DMS79 treated with DMSO at 0.1 percent for 48 hours (cell line): ENCODE measurements around the gene GPR3.

ENCODE experiments used
- DNase-seq: peaks from one replicate; lab custom pipeline; 2025; lab: John Stamatoyannopoulos, UW

GPR3 gene, protein sequence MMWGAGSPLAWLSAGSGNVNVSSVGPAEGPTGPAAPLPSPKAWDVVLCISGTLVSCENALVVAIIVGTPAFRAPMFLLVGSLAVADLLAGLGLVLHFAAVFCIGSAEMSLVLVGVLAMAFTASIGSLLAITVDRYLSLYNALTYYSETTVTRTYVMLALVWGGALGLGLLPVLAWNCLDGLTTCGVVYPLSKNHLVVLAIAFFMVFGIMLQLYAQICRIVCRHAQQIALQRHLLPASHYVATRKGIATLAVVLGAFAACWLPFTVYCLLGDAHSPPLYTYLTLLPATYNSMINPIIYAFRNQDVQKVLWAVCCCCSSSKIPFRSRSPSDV

DNA sequence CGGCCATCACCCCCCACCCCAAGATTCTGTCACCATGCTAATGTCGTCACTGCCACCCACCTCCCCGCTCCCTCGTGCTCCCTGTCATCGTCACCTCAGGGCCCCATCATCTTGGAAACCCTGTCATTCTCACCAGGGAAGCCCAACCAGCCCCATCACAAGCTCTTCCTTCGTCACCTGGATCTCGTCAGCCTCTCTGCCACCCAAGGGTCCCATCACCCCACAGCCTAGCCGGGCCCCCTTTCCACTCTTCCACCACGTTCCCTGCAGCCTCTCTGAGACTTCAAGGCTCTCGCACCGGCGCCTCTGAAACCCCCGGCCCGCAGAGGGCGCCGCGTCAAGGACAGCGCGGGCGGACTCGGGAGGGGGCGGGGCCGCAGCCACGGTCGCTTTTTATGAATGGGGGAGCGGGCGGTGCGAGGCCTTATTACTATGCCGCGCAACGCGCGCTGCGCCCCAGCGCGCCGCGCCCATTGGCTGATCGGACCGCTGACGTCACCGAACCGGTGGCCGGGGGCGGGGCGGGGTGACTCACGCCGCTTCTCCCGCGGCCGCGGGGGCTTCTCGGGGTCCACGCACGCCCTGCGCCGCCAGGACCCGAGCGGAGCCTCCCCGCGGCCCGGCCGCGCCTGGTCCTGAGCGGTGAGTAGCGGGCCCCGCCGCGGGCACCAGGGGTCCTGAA lies at the start of gene GPR3:
TSS of gene GPR3 (plus strand) at position 527 of the 682 bp plus-strand sequence. CDS start 1,177 bp downstream, outside the sequence.
- DNase-seq: peak; percentile 91

DNA sequence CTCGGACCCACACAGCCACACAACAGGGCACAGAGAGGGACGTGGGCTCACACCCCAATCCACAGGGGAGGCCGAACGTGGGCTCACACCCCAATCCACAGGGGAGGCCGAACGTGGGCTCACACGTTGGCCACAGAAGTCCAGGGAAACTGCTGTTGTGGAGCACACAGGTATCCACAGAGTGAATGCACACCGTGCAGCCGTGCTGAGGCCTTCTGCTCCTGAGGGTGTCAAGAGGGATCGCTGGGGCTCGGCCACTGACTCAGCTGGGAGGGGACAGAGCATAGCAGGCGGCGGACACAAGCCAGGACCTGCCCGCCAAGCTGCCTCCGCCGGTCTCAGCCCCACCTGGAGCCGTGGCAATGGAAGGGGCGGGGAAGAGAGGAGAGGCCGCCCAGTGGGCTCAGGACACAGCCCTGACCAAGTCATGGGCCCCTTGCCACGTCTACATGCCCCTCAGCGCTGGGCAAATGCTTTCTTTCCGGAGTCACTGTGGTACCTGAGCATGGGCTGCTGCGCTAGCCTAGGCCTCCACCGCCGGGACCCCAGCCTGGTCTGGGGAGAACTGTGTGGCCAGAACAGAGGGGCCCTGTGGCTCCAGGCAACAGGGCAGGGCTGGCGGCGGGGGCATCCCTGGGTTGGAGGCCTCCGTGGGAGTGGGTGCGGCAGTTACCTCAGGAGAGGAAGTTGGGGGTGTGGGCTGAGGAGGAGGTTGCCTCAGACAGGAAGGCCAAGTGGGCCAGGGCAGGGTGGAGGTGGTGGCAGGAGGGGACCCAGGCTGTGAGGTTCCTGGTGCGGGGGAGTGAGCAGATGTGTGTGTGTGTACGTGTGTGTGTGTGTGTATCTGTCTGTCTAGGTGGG lies 49.4 kb upstream of the GPR3 start:
- peak; percentile 90 for DNase-seq

DNA sequence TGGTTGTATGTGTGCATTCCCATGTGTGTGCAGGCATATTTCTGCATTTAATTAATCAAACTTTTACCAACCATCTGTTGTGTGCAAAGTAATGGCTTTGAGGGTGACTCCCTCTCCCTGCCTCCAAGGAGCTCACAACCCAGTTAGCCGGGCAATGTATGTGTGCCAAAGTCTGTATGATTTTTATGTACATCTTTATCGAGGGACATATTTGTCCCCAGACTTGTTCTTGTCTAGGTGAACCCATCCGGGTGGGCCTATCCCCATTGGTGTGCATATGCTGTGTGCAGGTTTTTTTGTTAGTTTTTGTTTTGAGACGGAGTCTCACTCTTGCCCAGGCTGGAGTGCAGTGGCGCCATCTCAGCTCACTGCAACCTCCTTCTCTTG lies 48.8 kb upstream of the GPR3 start:
- DNase-seq: peak; percentile 70

DNA sequence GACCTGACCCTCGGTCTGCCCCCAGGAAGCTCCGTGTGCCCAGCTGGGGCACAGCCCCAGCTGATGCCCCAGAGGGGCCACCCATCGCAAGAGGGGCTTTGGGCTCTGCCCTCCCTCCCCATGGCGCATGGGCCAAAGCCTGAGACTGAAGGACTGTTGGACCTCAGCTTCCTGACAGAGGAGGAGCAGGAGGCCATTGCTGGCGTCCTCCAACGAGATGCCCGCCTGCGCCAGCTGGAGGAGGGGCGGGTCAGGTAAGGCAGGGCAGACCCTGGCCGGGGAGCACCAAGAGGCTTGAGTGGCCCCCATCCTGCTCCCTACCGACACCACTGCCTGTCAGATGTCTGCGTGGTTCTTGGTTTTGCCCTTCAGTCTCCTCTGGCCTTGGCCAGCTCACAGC lies 47.1 kb upstream of the GPR3 start:
- no peak for DNase-seq

DNA sequence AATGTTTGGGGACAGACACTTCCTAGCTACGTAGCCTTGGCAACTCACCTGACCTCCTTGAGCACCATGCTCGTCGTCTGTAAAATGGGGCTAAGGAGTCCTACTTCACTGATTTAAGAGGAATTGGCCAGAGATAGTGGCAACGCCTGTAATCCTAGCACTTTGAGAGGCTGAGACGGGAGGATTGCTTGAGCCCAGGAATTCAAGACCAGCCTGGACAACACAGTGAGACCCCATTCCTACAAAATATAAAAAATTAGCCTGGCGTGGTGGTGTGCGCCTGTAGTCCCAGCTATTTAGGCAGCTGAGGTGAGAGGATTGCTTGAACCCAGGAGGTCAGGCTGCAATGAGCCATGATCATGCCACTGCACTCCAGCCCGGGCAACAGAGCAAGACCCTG lies 46.1 kb upstream of the GPR3 start:
- no peak for DNase-seq

DNA sequence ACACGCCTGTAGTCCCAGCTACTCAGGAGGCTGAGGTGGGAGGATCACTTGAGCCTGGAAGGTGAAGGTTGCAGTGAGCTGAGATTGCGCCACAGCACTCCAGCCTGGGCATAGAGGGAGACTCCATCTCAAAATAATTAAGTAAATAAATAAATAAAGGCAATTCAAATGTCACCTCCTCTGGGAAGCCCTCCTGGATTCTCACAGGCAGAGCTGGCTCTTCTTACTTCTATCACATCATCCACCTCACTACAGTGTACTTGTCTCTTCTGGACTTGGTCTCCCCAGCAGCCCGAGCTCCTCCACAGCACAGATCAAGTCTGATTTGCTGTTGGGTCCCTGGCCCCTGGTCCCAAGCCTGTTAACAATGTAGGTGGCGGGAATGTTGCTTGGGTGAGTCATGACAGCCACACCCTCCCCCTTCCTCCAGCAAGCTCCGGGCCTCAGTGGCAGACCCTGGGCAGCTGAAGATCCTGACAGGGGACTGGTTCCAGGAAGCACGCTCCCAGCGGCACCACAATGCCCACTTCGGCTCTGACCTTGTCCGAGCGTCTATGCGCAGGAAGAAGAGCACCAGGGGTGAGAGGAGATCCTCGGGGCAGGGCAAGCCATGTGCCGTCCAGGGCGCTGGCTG lies 45.3 kb upstream of the GPR3 start:
- no peak for DNase-seq

DNA sequence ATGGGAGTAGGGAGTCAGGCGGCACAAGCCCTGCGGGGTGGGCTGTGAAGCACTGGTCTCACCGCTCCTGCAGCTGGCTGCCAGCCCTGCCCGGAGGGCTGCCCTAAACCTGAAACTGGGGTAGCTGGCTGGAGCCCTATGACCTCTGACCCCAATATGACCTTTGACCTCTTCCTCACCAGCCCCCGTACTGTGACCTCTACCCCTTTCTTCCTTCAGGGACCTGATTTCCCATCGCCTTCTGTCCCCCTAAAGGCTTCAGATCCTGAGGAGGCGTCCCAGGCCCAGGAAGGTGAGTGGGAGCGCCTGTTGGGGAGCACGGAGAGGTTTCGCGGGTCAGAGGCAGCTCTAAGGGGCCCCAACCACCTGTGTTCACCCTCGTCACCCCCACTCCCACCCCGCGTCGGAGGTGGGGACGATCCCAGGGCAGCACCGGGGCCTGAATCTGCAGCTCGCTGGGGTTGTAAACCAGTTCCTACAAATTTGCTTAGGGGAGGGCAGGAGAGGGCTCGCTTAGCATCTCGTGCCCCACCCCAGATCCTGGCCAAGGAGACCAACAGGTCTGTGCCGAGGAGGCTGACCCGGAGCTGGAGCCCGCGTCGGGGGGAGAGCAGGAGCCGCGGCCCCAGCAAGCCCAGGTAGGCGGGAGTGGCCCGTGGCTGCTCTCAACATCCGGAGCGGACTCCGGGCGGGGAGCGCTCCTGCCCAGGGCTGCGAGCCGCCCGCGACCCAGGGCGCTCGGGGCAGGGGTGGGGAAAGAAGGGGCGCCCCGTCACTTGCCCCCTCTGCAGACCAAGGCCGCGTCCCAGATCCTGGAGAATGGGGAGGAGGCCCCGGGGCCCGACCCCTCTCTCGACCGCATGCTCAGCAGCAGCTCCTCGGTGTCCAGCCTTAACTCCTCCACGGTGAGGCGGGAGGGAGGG lies 43.3 kb upstream of the GPR3 start:
- DNase-seq: peak; percentile 61

DNA sequence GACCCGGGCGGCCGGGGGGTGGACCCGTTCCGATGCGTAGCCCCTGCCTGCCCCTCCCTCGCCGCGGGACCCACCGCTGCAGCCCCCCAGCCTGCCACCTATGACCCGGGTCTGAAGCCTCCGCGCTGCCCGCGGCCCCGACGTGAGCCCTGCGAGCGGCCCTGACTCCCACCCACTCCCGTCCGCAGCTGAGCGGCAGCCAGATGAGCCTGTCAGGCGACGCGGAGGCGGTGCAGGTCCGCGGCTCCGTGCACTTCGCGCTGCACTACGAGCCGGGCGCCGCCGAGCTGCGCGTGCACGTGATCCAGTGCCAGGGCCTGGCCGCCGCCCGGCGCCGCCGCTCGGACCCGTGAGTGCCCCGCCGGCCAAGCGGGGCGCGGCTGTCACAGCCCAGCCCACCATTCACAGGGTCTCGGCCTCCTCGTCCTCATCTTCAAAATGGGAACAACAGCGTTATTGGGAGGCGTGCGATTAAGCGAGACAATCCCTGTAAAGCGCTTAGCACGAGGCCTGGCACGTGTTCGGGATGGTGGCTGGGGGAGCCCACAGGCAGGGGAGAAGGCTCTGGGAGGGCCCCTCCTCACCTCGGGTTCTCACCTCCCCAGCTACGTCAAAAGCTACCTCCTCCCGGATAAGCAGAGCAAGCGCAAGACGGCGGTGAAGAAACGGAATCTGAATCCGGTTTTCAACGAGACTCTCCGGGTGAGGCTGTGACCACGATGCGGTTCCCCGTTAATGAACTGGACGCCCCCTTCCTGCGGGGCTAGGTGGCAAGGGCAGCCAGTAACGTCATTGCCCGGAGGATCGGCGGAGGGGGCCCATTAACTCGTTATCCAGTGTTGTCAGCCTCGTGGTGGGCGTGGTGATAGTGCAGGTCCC lies 42.4 kb upstream of the GPR3 start:
- DNase-seq: no peak

DNA sequence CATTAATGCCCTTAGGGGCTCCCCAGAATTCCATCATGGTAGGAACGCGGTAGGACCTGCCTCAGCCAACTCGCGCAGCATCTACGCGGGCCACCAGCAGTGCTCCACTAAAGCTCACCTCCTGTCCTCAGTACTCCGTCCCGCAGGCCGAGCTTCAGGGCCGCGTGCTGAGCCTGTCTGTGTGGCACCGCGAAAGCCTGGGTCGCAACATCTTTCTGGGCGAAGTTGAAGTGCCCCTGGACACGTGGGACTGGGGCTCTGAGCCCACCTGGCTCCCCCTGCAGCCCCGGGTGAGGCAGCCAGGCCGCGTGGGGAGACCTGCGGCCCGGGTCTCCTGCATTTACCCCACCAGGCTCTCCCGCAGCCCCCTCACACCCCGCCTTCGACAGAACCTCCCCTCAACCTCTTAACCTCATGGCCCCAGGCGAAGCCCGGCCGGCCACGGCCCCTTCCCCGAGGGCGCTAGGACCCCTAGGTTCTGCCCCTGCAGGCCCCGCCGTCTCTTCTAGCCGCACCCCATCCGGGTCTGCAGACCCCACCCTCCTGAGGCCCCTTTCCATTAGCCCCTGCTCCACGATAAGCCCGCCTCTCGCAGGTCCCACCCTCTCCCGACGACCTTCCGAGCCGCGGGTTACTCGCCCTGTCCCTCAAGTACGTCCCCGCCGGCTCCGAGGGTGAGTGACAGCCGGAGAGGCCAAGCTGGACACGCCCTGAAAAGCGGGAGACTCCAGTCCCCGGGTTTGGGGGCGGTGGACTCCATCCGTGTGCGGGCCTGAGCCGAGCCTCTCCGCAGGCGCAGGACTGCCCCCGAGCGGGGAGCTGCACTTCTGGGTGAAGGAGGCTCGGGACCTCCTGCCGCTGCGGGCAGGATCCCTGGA lies 41.5 kb upstream of the GPR3 start:
- peak; percentile 73 for DNase-seq

DNA sequence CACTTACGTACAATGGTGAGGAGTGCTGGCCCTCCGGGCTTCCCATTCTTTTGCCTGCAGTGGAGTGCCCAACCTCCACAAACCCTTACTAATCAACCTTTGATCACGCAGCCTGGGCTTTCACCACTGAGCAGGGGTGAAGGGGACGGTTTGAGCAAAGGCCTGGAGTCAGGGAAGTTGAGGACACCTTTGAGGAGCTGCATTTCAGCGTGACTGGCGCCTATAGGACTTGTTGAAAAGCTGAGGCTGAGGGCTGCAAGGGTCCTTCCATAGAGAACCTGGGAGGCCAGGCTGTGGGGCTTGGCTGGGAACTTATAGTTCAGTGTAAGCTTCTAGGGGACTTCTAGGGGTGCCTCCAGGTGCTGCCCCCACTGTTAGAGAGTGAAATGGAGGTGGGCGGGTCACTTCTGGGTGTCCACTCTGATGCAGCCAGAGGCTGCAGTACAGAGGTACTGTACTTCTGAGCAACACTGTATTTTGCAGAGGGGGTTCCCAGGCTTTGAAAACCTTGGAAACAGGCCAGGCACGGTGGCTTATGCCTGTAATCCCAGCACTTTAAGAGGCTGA lies 40.8 kb upstream of the GPR3 start:
- DNase-seq: no peak

DNA sequence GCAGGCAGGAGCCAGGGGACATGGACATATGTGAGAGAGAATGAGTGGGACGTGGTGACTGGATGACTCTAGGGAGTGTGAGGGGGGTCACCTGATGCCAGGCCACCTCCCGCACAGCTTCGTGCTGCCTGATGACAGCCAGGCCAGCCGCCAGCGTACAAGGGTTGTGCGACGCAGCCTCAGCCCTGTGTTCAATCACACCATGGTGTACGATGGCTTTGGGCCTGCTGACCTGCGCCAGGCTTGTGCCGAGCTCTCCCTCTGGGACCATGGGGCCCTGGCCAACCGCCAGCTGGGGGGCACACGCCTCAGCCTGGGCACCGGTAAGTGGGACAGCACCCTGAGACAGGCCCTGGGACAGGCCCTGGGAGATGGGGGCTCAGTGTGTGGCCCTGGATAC lies 39.3 kb upstream of the GPR3 start:
- DNase-seq: no peak

DNA sequence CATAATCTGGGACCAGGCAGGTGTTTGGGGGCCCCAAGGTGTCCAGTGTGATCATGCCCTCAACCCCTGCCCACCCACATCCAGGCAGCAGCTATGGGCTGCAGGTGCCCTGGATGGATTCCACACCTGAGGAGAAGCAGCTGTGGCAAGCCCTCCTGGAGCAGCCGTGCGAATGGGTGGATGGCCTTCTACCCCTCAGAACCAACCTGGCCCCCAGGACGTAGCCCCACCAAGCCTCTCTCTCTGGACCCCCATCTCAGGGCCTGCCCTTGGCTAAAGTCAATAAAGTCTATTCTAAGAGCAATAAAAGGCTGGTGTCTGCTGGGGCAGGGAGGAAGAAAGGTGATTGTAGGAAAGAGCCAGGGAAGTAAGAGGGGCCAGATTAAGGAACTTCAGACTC lies 38.8 kb upstream of the GPR3 start:
- DNase-seq: no peak

DNA sequence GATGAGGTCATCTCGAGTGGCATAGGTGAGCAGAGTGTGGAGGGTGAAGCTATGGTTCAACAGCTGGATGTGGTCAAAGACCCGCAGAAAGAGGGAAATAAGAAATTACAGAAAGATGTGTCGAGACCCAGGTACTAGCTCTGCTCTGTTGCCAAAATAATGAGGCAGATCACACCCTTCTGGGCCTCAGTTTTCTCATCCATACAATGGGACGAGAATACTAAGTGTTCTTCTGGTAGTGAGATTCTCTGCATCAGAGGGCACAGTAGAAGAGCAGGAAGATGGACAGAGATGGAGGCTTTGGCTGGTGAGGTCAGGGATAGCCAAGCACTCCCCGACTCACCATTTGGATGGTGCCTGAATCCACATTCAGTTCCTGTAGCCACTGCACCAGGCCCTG lies 36.7 kb upstream of the GPR3 start:
- no peak for DNase-seq

DNA sequence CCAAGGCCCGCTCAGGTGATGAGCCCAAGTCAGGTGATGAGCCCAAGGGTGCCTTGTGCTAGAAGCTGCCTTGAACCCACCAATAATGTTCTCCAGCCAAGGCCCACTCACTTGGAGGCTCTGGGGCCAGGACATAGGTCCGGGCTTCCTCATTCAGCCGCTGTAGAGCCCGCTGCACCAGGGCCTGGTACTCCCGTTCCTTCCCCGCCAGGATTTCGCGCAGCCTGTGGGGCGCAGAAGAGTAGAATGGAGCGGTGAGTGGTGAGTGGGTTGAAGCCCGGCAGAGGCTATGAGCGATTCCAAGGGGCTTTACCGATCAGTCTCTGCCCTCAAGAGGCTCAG lies 36.2 kb upstream of the GPR3 start:
- DNase-seq: no peak

DNA sequence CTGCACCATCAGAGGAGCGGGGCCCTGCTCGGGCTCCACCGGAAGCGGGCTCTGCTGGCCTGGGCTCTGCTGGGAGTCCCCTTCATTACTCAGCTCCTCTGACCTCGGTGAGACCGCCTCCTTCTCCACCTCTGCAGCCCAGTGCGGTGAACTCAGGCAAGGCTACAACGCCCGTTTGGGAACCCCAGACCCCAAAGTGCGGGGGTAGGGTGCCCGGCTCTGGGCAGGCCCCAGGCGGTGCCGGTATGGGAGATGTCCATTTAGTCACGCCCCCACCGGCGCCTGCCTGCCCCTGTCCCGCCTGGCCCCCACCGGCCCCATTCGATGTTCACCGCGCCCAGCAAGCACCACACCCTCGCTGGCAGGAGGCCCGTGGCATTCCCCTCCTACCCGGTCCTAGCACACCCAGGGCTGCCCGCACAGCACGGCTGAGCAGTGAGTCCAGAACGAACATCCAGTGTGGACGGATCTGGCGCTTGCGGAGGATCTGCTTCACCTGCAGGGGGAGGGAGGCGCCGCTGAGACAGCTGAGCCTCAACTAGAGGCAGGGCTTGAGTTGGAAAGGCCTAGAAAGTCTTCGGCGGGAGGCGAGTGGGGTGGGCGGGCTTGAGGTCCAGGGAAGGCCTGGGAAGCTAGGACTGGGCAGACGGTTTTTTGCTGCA lies 35.7 kb upstream of the GPR3 start:
- no peak for DNase-seq

DNA sequence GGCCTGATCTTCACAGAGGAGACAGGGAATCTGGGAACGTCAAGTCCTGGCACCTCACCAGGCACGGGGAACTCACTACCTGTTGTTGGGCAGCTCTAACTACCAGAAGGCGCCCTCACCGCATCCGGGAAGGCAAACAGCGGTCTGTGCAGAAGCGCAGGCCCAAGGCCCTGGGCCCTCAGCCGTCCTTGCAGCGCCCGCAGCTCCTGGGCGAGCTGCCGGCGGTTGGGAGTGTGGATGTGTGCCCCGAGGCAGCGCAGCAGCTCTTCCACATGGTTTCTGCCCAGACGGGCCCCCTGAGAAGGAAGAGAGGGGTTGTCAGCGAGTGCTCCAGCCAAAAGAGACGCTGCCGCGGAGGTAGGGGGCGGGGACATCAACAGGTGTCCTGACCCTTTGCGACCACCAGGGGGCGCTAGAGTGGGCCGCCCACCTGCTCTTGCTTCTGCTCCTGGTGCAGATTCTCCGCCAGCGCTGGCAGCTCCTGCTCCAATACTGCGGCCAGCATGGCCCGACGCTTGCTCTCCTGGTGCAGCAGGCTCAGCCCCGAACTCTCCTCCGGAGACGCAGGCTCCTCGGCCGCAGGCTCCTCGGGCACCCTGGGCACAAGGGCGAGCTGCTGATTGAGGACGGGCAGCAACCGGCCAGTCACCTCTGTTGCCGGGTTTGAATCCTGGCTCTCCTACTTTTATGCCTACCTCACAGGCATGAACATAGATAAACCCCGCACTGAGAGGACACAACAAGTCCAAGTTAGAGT lies 35.0 kb upstream of the GPR3 start:
- DNase-seq: peak; percentile 15

DNA sequence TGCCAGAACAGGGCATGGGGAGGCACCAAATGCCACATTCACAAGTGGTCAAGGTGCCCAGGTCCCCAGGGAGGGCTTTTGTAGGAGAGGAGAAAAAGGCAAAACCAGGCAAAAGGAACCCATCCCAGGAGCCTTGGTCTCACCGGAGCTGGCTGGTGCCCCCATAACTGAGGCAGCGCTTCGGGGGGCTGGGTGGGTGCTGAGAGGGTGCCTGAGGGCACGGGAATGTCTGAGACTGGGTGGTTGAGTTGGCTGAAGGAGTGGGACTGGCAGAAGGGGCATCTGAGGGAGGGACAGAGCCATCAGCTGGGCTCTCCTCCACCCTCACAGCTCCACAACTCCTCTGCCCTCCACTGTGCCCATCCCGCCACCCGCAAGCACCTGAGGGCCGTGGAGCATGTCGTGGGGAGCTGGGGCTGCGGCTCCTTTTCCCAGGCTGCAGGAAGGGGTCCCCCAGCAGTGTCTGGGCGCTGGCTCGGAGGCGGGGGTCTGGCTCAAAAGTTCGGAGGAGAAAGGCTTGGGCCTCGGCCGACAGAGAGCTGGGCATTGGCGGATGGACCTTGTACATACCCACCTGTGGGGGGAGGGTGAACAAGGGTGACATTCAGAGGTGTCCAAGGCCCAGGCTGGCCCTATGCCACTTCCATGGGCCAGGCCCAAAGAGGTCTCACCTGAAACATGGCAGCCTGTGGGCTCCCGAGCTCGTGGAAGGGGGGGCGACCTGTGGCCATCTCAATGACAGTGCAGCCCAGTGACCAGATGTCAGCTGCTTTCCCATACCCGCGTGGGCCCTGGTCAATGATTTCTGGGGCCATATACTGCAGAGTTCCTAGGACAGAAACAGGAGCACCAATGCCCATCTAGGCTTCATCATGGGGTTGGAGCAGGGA lies 34.1 kb upstream of the GPR3 start:
- DNase-seq: no peak
